GM19193 (cell line): ENCODE results near the gene C21orf91.

Experiments used
- POLR2A ChIP-seq: IDR thresholded peaks from 4 replicates; pipeline ENCODE4 v1.6.1; 2011; ENCODE audit not compliant: insufficient read depth, insufficient read length; ENCODE audit errors: extremely low read depth

The C21orf91 gene

DNA sequence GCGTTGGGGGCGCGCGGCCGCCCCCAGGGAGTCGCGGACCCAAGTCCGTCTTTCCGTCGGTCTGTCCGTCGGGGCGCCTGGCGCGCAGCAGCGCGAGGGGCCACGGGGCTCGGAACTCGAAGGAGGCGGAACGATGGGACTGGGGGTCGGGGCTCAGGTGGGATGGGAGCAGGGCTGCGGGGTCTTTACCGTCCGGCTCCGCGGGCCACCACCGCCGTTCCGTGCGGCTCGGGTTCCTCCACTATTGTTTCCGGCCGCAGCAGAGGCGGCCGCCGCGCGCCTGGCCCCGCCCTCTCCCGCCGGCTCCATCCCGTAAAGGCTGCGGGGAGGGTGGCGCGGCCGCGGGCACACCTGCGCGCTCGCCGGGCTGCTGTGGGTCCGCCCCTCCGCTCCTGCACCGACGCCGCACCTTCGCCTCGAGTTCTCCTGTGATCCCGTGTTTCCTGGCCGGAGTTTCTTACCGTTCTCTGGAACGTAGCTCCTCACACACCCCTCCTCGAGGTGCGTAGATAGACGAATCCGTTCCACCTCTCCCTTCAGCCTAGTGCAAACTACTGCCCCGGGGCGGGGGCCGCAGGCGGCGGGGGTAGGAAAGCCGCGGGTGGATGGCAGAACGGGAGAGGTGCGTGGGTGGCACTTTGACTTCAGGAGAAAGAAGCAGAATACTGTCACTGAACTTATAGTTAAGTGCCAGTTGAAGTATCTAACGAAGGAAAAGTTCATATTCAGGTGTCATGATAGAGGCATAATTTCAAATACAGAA is at the start of gene C21orf91:
TSS of gene C21orf91 (minus strand) at position 243 of the 763 bp plus-strand sequence. CDS start 1,038 bp downstream, outside the sequence.
- TF ChIP-seq POLR2A = peak; percentile 95

DNA sequence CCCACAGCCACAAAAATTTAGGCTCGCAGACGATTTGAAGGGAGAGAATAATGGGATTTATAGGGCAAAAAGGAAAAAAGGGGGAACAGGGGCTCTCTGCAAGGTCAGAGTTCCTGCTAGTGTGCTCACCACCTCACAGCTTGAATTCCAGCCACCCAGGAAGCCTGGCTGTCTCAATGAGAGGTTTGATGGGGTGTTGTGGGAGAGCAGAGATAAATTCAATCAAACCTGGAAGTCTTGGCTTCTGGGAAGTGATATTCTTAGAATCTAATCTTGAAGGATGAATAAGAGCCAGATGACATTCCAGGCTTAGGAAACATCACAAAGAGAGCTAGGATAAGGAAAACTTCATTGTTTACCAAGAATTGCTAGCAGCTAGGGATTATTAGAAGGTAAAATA is 47.4 kb upstream of the C21orf91 start:
- no peak for TF ChIP-seq POLR2A

DNA sequence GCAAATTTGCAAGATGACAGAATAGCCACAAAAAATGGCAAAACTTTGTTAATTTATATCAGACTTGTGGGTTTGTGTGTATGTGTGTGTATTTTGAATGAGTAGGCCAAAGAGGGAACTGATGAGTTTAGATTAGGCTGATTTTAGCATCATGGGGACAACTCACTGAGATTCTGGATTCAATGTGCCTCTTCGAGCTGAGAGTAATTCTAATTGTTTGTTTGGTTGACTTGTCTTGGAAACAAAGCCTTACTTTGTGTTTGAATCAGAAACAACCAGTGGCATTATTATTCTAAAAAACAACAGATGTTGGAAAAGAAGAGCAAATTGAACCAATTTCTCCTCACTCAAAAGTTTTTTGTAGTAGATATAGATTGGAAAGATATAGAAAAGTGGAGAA is 40.5 kb upstream of the C21orf91 start:
- no peak for TF ChIP-seq POLR2A

DNA sequence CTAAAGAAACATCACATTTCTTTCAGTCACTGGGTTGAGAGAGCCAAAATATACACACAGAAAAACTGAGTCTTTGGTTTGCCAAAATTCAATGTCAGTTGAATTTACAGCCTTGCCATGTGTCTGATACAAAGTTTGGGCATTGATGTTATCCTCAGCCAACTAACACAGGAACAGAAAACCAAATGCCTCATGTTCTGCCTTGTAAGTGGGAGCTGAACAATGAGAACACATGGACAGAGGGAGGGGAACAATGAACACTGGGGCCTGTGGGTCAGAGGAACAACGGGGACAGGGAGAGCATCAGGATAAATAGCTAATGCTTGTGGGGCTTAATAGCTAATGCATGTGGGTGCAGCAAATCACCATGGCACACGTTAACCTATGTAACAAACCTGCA is 39.6 kb upstream of the C21orf91 start:
- TF ChIP-seq POLR2A = no peak

DNA sequence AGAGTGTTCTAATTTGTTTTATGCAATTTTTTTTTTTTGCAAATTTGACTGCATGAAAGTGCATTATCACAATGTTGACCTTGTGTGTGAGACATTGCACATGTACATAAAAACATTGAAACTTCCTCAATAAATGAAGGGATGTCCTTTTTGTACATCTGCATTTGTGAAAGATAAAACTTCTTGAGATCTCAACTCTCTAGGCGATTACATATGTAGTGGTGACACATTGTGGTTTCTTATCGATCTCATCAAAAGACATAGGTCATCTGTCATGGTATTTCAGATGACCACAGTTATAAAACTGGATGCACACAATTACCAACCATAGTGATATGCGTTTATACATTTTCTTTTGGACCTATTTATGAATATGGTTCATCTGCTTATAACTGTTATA is 35.6 kb upstream of the C21orf91 start:
- TF ChIP-seq POLR2A = no peak

DNA sequence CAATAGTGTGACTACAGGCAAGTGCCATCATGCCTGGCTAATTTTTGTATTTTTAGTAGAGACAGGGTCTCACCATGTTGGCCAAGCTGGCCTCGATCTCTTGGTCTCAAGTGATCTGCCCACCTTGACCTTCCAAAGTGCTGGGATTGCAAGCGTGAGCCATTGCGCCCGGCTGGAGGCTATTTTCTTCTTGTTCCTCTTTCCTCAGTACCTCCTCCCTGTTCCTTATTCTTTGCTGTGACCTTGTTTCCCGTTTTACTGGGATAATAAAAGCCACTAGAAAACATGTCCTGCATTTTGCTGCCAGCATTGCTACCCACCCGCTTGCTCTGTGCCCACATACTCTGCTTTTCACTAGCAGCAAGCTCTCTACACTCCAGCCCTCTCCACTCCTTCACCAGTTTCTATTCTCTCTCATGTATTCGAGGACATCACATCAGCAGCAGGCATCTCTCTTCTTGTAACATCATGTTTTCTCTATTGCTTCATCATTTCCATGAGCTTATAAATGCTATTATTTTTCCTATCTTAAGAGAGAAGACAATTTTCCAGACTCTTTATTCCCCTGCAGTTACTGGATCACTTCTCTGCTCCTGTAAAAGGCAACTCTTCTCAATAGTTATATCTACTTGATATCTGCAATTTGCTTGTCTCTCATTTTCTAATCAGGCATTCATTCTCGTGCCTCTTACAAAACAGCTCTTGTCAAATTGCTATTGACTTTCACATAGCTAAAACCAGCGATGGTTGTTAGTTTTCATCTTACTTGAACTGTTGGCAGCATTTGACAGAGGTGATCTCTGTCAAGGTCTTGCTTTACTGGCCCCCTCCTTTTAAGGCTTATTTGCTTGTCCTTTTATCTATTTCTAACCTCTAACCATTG is 34.5 kb upstream of the C21orf91 start:
- no peak for TF ChIP-seq POLR2A

DNA sequence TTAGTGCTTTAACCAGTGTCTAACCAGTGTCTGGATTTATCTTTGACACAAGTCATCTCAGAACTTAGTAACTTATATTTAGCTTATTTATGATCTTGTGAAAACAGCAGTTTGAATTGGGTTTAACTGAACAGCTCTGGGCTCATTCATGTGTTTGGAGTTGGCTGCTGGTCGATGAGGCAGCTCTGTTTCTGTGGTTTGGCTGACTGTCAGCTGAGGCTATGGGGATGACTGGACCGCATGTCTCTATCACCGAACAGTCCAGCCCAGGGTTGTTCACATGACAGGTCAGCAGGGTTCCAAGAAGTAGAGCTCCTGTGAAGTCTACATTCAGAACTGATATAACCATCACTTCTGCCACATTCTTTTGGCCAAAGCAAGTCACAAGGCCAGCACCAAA is 29.1 kb upstream of the C21orf91 start:
- TF ChIP-seq POLR2A = no peak

DNA sequence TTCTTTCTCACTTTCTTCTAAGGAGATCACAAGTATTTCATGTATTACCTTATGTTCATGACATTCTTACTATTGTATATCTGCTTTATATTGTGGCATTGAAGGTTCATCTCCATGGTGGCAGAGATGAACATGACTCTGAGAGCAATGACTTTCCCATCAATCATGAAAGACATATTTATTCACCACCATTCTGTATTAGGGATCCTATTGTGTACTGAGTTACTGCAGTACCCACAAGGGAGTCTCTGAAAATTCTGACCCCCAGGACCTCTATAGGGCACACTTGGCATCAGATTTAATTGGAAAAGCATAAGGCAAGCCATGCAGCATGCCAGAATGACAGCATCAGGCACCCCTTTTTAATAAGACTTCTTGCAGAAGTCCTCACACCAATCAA is 21.9 kb upstream of the C21orf91 start:
- no peak for TF ChIP-seq POLR2A

DNA sequence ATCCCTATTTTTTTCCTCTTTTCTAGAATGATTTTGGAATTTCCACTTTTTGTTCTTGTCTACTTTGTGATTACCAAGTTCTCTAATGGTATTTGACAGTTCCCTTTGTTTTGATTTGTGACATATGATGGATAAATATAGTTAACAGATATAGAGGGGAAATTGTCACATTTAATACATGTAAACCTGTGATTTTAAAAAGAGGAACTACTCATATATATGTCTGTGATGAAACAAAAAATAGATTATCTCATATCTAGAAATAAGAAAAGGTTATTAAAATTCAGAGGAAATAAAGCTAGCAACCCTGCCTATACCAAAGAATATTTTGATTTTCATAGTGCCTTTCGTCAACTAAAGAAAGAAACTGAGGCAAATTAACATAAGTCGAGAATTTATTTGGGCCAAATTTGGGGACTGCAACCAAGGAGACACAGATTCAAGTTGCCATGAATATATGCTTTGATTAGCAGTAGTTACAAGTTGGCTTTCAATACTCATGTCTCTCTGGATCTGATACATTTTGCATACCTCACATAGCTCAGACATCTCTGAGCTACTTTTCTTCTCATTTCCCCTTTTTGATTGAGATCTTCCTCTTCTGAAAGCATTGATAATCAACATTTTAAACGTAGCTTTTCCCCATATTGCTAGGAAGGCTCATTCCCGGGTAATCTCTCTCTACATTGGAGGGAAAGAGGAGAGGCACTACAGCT is 15.6 kb upstream of the C21orf91 start:
- no peak for TF ChIP-seq POLR2A

DNA sequence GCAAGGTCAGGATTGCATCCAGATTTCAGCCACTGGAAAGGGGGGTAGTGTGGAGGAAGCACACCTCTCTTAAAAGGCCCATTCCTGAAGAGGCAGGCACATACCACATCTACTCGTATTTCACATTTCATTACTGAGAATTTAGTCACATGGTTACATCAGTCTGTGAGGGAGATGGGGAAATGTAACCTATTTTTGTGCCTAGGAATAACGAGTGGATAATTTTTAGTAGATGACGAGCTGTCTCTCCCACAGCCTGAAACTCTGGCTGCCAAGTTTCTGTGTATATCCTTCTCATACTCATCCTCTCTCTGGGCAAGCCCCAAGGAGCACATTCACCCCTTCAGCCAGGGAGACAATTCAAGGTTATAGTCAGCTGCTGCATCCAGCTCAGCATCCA is 10.3 kb upstream of the C21orf91 start:
- TF ChIP-seq POLR2A = no peak

DNA sequence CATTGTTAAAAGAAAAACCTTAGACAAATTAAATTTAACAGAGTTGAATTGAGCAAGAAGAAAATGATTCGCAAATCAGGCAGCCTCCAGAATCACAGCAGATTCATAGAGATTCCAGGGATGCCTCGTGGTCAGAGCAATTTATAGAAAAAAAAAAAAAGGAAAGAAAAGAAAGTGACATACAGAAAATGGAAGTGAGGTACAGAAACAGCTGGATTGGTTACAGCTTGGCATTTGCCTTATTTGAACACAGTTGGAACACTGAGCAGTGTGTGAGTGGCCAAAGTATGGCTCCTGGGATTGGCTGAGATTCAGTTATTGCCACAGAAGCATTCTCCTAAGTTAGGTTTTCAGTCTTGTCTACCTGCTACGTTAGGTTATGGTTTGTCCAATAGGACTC is 9.1 kb upstream of the C21orf91 start:
- TF ChIP-seq POLR2A = no peak

DNA sequence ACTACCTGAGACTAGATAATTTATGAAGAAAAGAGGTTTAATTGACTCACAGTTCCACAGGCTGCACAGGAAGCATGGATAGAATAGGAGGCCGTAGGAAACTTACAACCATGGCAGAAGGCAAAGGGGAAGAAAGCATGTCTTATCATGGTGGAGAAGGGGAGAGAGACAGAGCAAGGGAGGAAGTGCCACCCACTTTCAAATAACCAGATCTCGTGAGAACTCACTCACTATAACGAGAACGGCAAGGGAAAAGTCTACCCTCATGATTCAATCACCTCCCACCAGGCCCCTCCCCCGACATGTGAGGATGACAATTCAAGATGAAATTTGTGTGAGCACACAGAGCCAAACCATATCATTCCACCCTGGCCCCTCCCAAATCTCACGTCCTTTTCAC is 4.7 kb upstream of the C21orf91 start:
- TF ChIP-seq POLR2A = no peak

DNA sequence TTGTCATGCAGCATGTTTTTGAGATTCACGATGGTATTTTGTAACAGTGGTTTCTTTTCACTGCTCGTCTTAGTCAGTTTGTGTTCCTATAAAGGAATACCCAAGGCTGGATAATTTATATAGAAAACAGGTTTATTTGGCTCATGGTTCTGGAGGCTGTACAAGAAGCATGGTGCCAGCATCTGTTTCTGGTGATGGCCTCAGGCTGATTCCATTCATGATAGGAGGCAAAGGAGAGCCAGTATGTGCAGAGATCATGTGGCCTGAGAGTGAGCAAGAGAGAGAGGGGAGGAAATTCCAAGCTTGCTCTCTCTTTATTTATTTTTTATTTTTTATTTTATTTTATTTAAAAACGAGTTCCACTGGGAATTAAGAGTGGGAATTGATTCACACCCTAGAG is 2.0 kb upstream of the C21orf91 start:
- no peak for TF ChIP-seq POLR2A

DNA sequence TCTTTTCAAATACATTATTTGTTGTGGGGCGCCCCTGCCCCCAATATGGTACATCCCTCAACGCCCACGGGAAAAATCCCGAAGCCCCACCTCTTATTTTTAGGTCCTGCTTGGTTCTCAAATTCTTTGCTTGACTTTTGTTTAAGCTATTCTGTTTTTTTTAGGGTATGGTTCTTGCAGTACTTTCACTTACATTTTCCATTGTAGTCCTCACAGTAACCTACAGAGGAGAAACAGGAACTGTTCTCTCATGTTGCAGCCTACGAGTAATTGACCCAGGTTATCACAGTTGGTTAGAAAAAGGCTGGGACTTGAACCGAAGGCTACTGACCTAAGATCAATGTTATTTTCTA is 697 bp upstream of the C21orf91 start:
- no peak for TF ChIP-seq POLR2A

DNA sequence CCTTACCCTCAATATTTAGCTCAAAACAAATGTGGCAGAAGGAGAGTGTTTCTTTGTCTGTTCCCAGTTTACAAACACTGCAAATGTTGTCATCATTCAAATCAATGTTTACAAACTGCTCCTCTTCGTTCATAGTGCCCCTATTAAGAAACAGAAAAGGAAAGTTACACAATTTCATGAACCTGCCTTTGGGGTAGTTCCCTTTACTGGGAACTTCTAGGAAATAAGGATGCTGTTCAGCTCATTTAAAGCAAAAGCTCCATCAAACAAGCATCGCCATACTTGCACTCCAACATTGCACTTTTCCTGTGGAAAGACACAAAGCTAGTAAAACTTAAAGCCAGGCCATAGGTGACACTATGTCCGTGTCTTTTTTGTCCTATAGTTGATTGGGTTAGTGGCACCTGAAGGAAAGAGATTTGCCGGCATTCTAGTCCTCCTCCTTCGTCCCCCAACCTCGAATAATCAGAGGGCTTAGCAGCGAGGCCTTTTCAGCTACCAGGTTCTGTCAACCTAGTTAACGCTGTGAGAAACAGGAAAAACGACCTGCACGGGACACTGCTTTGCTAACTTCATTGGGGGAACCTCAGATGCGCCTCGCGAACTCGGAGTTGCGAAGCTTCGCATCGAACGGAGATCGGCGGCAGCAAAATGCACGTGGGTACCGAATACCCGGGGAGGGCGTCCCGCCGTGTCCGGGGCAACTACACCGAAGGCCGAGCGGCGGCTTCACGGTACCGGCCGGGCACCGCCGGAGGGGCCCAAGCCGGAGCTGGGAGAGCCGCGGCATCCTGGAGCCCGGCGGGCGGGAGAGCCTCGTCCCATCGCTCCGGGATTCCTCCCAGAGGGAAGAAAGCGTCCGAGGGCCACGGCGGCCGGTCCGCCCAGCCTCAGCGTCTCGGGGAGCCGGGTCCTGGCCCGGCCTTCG is 706 bp downstream of the C21orf91 start:
- no peak for TF ChIP-seq POLR2A

DNA sequence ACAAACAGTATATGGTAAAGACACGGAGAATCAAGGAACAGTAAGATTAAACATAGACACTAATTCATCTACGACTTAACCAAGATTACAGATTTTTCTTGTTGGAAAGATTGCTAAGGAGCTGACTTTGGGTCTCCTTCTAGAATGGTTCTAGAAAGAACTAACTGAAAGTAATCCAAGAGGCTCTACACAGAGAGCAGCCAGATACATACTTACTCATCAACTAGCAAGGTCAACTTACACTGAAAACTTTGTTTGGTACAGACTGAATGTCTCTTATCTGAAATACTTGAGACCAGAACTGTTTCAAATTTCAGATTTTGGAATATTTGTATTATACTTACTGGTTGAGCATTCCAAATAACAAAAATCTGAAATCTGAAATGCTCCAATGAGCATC is 5.8 kb downstream of the C21orf91 start:
- no peak for TF ChIP-seq POLR2A
